ENCODE results near the gene DMRT1. TPM values are rescaled to one million over a fixed set of nuclear protein-coding genes. Genes with fewer than 3 reads are reported as not detected.

DMRT1 gene
- total and polyA plus RNA-seq, 11 donors, result not detected

- Histone ChIP-seq H3K4me1 (no peaks in the 10 kb centered on the region), H3K36me3 (no peaks in the 10 kb centered on the region), H3K27me3 (peaks cover 0 to 17% (median 0%) of the 10 kb centered on the region in 9 donors), H3K9me3 (no peaks in the 10 kb centered on the region), H3K27ac (no peak overlapping the region), H3K4me3 (no peak overlapping the region)
- intact Hi-C loops (cut with DNase I), result no loop called here
- ATAC-seq, result no peak
- WGBS, 4 donors, result 86 to 94% (median 90%) methylated on average over 8 of the region's 8 CpGs
- DNase-seq, result no peak
- TF ChIP-seq POLR2A (IDR thresholded peaks at IDR 0.05) (no peak), CTCF (IDR thresholded peaks at IDR 0.05) (no peak)
Observed at GRCh38 chr9:926976-927375, 85.5 kb downstream of the DMRT1 start.

- no peaks in the 10 kb centered on the region for H3K9me3 ChIP-seq
- ATAC-seq (no peak), DNase-seq (no peak)
- H3K4me3 ChIP-seq, result no peak overlapping the region
- no peak overlapping the region for H3K27ac ChIP-seq
- TF ChIP-seq CTCF (IDR thresholded peaks at IDR 0.05) (peak in 7 of 12 donors; percentile 19 to 40 (median 30)), POLR2A (IDR thresholded peaks at IDR 0.05) (no peak)
- H3K4me1 ChIP-seq, result no peaks in the 10 kb centered on the region
- H3K36me3 ChIP-seq, result no peaks in the 10 kb centered on the region
- intact Hi-C loops (cut with DNase I), result no loop called here
- peaks cover 0 to 13% (median 0%) of the 10 kb centered on the region in 9 donors for H3K27me3 ChIP-seq
- WGBS, 4 donors, result 64 to 68% (median 65%) methylated on average over 6 of the region's 6 CpGs
Observed at GRCh38 chr9:928363-929042, 87.0 kb downstream of the DMRT1 start.

GRCh38 chr9:929719-930118 lies 88.2 kb downstream of the DMRT1 start:
- no peak overlapping the region for H3K27ac ChIP-seq
- TF ChIP-seq CTCF (IDR thresholded peaks at IDR 0.05) (no peak), POLR2A (IDR thresholded peaks at IDR 0.05) (no peak)
- peaks cover 0 to 17% (median 0%) of the 10 kb centered on the region in 9 donors for H3K27me3 ChIP-seq
- H3K36me3 ChIP-seq, result no peaks in the 10 kb centered on the region
- intact Hi-C loops (cut with DNase I), result no loop called here
- no peak for ATAC-seq
- H3K4me3 ChIP-seq, result no peak overlapping the region
- no peak for DNase-seq
- no peaks in the 10 kb centered on the region for H3K4me1 ChIP-seq
- H3K9me3 ChIP-seq, result no peaks in the 10 kb centered on the region
- WGBS, 4 donors, result 71 to 77% (median 74%) methylated on average over 4 of the region's 4 CpGs

- no peaks in the 10 kb centered on the region for H3K4me1 ChIP-seq
- peaks cover 0 to 41% (median 21%) of the 10 kb centered on the region in 9 donors for H3K27me3 ChIP-seq
- ATAC-seq, result no peak
- intact Hi-C loops (cut with DNase I), result no loop called here
- peaks cover 0 to under 1% (median 0%) of the 10 kb centered on the region in 12 donors for H3K9me3 ChIP-seq
- 80 to 82% (median 82%) methylated on average over 4 of the region's 4 CpGs for whole genome bisulfite sequencing, 4 donors
- DNase-seq, result no peak
- no peak overlapping the region for H3K27ac ChIP-seq
- H3K36me3 ChIP-seq, result no peaks in the 10 kb centered on the region
- TF ChIP-seq CTCF (IDR thresholded peaks at IDR 0.05) (no peak), POLR2A (IDR thresholded peaks at IDR 0.05) (no peak)
- H3K4me3 ChIP-seq, result no peak overlapping the region
Observed at GRCh38 chr9:933356-933755, 91.9 kb downstream of the DMRT1 start.

Data from heart left ventricle (tissue), 16 donors.